WTC11 (cell line): Measurements from ENCODE around the gene HSF5.

Source experiments
- CTCF ChIP-seq: fragments of 200-600 bp; IDR thresholded peaks from 2 replicates; pipeline ENCODE4 v1.8.0; 2022; ENCODE audit warnings: antibody characterized with exemption
- E2F1 ChIP-seq: sonication (generic); formaldehyde crosslinking; IDR thresholded peaks from 2 replicates; pipeline ENCODE4 v1.8.0; 2022; ENCODE audit warnings: mild to moderate bottlenecking, missing genetic modification reagents
- ESRRA ChIP-seq: sonication (generic); formaldehyde crosslinking; IDR thresholded peaks from 2 replicates; pipeline ENCODE4 v1.8.1; 2022; ENCODE audit warnings: mild to moderate bottlenecking, missing genetic modification reagents, borderline replicate concordance
- NR2C2 ChIP-seq: sonication (generic); formaldehyde crosslinking; IDR thresholded peaks from 2 replicates; pipeline ENCODE4 v1.8.0; 2022; ENCODE audit warnings: mild to moderate bottlenecking, missing genetic modification reagents
- OVOL2 ChIP-seq: fragments of 250-450 bp; sonication (Bioruptor Pico); IDR thresholded peaks from 2 replicates; pipeline ENCODE4 v1.9.0; 2021; ENCODE audit warnings: mild to moderate bottlenecking, borderline replicate concordance
- SMAD3 ChIP-seq: sonication (generic); formaldehyde crosslinking; IDR thresholded peaks from 2 replicates; pipeline ENCODE4 v1.8.0; 2022; ENCODE audit warnings: missing genetic modification reagents, mild to moderate bottlenecking, borderline replicate concordance
- SP1 ChIP-seq: sonication (generic); formaldehyde crosslinking; conservative IDR thresholded peaks from 2 replicates; pipeline ENCODE4 v1.8.1; 2022; ENCODE audit warnings: missing genetic modification reagents
- ZBTB21 ChIP-seq: sonication (generic); formaldehyde crosslinking; IDR thresholded peaks from 2 replicates; pipeline ENCODE4 v1.8.1; 2023; ENCODE audit warnings: mild to moderate bottlenecking, missing genetic modification reagents, borderline replicate concordance
- TF ChIP-seq, protein P1 (sequence below): sonication (generic); formaldehyde crosslinking; IDR thresholded peaks from 2 replicates; pipeline ENCODE4 v1.8.0; 2022; ENCODE audit warnings: mild to moderate bottlenecking, missing genetic modification reagents
- TF ChIP-seq, protein P2 (sequence below): sonication (generic); formaldehyde crosslinking; IDR thresholded peaks from 2 replicates; pipeline ENCODE4 v1.8.1; 2022; ENCODE audit warnings: missing genetic modification reagents, borderline replicate concordance

DNA sequence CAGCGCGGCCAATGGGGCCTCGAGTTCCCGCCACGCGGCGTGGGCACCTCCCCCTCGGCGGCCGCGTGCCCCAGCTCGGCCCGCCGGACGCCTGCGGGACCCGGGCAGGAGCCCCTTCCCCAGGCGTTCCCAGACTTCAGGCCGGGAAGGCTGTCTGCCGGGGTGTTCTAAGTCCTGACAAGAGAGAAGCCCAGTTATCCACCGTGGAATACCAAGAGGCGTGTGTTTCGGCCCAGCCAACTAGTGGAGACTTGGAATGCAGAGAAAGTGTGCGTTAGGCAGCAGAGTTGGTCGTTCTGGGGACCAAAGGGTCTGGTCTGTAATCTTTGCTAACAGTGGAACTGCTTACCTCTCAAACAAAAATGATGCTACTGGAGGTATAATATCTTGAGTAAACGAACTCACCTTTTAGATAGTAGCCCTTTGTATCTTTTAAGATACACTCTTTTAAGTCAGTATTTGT lies 251 bp upstream of the HSF5 start:
- no peak for TF ChIP-seq OVOL2 (CRISPR knock-in tag)
- no peak for TF ChIP-seq ESRRA (CRISPR knock-in tag)
- no peak for TF ChIP-seq CTCF
- no peak for TF ChIP-seq NR2C2 (CRISPR knock-in tag)
- TF ChIP-seq, protein P1, sequence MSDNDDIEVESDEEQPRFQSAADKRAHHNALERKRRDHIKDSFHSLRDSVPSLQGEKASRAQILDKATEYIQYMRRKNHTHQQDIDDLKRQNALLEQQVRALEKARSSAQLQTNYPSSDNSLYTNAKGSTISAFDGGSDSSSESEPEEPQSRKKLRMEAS (CRISPR knock-in tag) = no peak
- TF ChIP-seq ZBTB21 = no peak
- TF ChIP-seq, protein P2, sequence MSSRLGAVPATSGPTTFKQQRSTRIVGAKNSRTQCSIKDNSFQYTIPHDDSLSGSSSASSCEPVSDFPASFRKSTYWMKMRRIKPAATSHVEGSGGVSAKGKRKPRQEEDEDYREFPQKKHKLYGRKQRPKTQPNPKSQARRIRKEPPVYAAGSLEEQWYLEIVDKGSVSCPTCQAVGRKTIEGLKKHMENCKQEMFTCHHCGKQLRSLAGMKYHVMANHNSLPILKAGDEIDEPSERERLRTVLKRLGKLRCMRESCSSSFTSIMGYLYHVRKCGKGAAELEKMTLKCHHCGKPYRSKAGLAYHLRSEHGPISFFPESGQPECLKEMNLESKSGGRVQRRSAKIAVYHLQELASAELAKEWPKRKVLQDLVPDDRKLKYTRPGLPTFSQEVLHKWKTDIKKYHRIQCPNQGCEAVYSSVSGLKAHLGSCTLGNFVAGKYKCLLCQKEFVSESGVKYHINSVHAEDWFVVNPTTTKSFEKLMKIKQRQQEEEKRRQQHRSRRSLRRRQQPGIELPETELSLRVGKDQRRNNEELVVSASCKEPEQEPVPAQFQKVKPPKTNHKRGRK = no peak
- no peak for TF ChIP-seq SMAD3 (CRISPR knock-in tag)
- no peak for TF ChIP-seq SP1 (CRISPR knock-in tag)
- TF ChIP-seq E2F1 (CRISPR knock-in tag) = no peak
